NK-92 (cell line): Measurements from ENCODE around the gene ATPAF1.
"Not testable (repeated sequence)": the region's sequence is repeated elsewhere in the genome, so short reads cannot be mapped to it uniquely, and the experiment has no call there.

ENCODE experiments used
- DNase-seq: peaks from one replicate; lab custom pipeline; 2025; ENCODE audit not compliant: unreplicated experiment; lab: John Stamatoyannopoulos, UW

The ATPAF1 gene

GRCh38 chr1:46651152-46651551 lies 17.0 kb downstream of the ATPAF1 start:
- not testable (repeated sequence) for DNase-seq

DNA sequence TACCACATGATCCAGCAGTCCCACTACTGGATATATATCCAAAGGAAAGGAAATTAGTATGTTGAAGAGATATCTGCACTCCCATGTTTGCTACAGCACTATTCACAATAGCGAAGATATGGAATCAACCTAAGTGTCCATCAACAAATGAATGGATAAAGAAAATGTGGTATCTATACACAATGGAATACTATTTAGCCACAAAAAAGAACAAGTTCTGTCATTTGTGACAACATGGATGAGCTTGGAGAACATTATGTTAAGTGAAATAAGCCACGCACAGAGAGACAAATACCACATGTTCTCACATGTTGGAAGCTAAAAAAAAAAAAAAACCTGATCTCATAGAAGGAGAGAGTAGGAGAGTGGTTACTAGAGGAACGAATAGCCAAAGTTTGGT lies 17.7 kb downstream of the ATPAF1 start:
- DNase-seq = no peak

DNA sequence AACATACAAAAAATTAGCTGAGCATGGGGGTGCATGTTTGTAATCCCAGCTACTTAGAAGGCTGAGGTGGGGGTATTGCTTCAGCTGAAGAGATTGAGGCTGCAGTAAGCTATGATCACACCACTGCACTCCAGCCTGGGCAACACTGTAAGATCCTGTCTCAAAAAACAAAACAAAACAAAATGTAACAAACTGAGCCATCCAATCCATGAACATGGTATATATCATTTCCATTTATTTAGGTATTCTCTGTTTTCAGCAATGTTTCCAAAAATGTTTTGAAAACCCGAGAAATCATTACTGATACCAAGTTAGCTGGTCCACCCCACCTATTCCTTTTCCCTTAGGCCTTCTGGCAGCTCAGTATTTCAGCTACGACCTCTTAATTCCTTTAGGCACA lies 18.4 kb downstream of the ATPAF1 start:
- DNase-seq = no peak

GRCh38 chr1:46647611-46648010 lies 20.6 kb downstream of the ATPAF1 start:
- DNase-seq = no peak

GRCh38 chr1:46646844-46647243 lies 21.3 kb downstream of the ATPAF1 start:
- no peak for DNase-seq

DNA sequence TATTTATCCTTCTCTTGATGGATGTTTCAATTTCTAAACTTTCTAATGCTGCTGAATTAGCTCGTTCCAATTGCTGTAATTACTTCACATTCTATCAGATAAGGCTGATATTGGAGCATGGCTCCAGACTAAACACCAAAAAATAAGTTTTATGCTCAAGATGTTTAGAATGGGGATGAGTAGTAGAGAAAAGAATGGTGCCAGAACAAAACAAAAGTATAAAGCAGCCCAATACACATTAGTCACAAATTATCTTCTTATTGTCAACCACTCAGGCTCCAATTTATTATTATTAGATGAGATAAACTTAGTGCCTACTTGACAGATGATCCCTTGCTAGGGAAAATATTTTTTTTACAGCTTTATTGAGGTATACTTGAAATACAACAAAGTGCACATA lies 21.8 kb downstream of the ATPAF1 start:
- DNase-seq = no peak

GRCh38 chr1:46645815-46646214 lies 22.3 kb downstream of the ATPAF1 start:
- DNase-seq = no peak

- no peak for DNase-seq
Measured at GRCh38 chr1:46643368-46643775, 24.8 kb downstream of the ATPAF1 start.

GRCh38 chr1:46642115-46642680 lies 26.0 kb downstream of the ATPAF1 start:
- DNase-seq = no peak

GRCh38 chr1:46639547-46639946 lies 28.6 kb downstream of the ATPAF1 start:
- DNase-seq = no peak

DNA sequence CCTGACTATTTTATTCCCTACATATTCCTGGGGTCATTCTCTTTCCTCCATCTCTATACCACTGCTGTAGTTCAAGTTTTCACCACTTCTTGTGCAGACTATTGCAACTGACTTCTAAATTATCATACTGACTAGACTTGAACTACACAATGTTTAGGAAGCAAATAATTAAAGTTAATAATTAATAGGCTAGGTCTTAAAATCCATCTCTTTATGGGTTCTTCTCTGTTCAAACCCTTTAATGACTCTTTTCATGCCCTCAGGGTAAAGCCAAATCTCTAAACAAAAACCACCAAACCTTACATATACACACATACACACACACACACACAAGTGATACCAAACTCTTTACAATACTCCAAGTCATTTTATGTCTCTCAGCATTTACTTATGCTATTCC lies 29.2 kb downstream of the ATPAF1 start:
- DNase-seq = no peak

- DNase-seq = no peak
Measured at GRCh38 chr1:46637444-46638083, 30.6 kb downstream of the ATPAF1 start.

DNA sequence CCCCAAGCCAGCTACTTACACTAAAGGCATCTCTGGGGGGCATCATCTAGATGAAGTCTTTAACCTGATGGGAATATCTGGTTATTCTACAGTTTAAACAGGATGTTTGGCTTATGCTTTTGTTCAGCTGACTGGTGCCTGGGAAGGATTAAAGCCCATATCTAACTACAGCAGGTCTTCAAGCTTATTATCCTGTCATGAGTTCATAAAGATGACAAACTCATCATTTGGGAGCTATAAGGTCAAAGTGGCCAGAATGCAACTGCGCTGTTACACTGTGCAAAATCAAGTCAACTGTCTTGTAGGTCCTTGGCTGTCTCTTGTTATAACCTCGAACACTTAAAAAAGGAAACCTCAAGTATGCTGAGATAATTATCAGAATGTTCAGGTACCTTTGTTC lies 33.0 kb downstream of the ATPAF1 start:
- no peak for DNase-seq

DNA sequence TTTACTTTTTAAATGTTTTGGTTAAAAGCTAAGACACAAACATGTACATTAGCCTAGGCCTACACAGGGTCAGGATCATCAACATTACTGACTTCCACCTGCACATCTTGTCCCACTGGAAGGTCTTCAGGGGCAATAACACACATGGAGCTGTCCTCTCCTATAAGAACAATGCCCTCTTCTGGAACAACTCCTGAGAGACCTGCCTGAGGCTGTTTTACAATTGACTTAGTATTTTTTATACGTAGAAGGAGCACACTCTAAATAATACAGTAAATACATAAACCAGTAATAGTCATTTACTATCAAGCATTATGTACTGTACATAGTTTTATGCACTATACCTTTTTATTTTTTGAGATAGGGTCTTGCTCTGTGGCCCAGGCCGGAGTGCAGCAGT lies 37.4 kb downstream of the ATPAF1 start:
- no peak for DNase-seq

- DNase-seq = no peak
Measured at GRCh38 chr1:46623743-46624644, 44.2 kb downstream of the ATPAF1 start.

- DNase-seq = no peak
Measured at GRCh38 chr1:46622344-46622743, 45.8 kb downstream of the ATPAF1 start.

DNA sequence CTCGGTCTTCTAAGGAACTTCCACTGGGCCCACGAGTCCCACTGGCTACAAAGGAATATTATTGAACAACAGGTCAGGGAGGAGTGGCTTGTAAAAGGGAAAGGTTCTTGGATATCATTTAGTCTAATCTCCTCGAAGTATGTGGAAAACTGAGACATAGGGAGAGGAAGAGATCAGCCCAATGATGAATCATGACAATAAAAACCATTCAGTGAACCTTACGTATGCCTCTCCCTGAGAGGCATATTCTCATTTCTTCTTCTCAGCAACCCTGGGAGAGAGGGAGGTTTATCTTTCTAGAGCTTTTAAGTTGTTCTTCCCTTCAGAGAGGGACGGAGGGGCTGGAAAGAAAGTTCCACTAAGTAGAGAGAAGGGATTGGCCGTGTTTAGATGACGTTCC lies 46.2 kb downstream of the ATPAF1 start:
- no peak for DNase-seq

DNA sequence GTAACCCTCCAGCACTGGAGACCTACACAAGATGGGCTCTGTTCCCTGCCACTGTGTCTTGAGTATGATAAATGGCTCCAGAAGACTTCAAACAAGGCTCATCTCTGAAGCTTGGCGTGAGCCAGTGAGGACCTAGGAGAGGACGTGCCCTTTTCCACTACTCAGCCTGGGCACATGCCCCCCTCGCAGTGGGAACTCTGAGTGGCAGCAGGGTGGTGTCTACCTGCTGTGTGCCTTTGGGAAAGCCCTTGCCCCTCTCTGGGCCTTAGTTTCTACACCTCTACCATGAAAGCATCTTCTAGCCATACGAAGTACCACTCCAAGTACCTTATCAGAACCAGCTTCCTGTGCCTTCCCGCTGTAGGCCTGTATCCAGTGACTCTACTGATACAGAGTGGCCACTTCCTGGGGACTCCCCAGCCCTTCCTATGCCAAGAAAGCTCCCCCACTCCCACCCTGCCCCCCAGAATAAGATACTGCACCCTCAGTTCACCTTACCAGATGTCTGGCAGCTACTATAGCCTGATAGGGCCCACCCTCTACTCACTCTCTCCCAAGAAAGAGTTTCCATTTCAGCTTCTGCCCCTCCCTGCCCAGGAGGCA lies 48.4 kb downstream of the ATPAF1 start:
- DNase-seq = no peak

DNA sequence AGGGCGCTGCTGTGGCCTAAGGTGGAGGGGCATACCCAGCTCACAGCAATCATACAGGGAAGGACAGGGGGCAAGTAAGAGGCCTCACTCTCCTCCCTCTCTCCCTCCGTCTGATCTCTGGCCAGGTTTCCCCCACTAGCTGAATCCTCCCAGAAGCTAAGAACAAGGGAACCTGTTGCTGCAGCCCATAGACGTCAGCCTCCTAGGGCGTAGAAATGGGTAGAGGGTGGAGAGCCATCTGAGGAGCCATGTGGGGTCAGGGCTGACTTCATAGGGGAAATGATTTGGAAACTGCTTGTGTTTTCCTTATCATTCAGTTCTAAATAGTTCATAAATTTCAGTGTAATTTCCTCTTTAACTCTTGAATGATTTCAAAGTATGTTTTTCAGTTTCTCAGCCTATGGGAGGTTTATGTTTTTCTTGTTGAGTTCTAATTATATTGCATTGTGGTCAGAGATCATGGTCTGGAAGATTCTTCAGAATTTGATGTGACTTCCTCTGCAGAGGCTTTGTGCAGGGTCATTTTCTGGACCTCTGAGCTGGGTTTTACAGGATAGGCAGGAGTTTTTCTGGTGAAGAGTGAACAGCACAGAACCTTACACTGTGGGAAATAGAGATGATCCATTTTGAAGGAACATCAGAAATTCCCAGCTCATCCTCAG lies 49.3 kb downstream of the ATPAF1 start:
- no peak for DNase-seq

DNA sequence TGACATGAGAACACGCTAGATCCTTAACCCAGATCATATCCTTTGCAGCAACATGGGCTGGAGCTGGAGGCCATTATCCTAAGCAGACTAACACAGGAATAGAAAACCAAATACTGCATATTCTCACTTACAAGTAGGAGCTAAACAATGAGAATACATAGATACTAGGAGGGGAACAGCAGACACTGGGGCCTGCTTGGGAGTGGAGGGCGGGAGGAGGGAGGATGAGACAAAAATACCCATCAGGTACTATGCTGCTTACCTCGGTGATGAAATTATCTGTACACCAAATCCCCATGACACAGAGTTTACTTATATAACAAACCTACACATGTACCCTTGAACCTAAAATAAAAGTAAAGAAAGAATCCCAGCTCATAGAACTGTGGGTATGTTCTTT lies 50.3 kb downstream of the ATPAF1 start:
- DNase-seq = no peak

DNA sequence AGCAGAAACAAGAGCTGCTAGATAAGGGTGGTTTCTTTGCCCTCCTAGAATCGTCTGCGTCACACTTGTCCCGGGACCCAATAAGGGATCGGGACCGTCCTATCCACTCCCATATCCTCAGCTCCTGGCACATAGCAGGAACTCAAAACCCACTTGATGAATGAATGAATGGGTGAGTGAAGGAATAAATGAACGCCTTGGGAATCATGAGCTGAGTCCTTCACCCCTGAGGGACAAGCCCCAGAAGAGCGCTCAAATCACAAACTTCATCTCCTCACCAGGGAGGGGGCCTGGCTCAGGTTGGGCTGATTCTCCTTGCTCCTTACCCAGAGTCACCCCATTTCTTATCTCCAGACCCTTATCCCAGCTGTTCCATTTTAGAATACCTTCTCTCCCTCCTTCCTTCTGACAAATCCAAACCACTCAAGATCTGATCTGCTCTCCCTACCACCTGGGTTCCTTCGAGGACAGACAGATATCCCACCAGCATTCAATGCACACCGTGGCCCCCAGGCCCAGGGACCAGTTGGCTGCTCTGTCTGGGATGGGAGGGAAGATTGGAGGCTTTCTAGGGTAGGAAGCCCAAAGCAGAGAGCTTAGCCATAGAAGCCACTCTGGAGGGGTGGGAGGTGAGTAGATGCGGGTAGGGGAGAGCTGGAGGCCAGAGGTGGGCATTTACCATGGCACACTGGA lies 50.9 kb downstream of the ATPAF1 start:
- DNase-seq = no peak
